Right atrium auricular region (tissue), 2 donors: ENCODE results near the gene CFAP299. TPM values are rescaled to one million over a fixed set of nuclear protein-coding genes. Genes with fewer than 3 reads are reported as not detected.

ENCODE experiments used
- DNase-seq: peaks from one replicate; pipeline ENCODE4 v3.0.0-alpha.2; 2019; ENCODE audit warnings: low spot score
- H3K27ac ChIP-seq, 2 donors: fragments of 200-600 bp; sonication (generic); 1 replicate in 1 of 2; 2 replicates in 1 of 2; pipeline ENCODE4 v1.5.1; 2016 to 2019
- H3K27me3 ChIP-seq, 2 donors: fragments of 200-600 bp; sonication (generic); one replicate each; pipeline versions ENCODE4 v1.5.1 to v1.6.0; 2017 to 2019
- H3K36me3 ChIP-seq: fragments of 200-600 bp; sonication (generic); one replicate; pipeline ENCODE4 v1.5.1; 2016
- H3K4me1 ChIP-seq, 2 donors: fragments of 200-600 bp; sonication (generic); one replicate each; pipeline versions ENCODE4 v1.5.1 to v1.6.0; 2017 to 2019
- H3K4me3 ChIP-seq, 2 donors: fragments of 200-600 bp; sonication (generic); 1 replicate in 1 of 2; 2 replicates in 1 of 2; pipeline ENCODE4 v1.5.1; 2017 to 2019; ENCODE audit warnings: mild to moderate bottlenecking in 1 of 2, moderate library complexity in 1 of 2
- H3K9me3 ChIP-seq, 2 donors: fragments of 200-600 bp; sonication (generic); one replicate each; pipeline ENCODE4 v1.5.1; 2019
- total RNA-seq, 2 donors: library from RNA; depleted of rRNA; stranded (reverse); fragments of >200 nt; gene quantifications; one replicate each; pipeline ENCODE4 v1.1.0, GENCODE V29; 2016
- TF ChIP-seq, protein P1 (sequence below), 2 donors: fragments of 200-600 bp; sonication (generic); IDR thresholded peaks; one replicate each; pipeline ENCODE4 v1.5.1; 2019; ENCODE audit warnings: antibody characterized with exemption in 2 of 2

The CFAP299 gene
- total RNA-seq, 2 donors from 2014 or later: not detected

GRCh38 chr4:80540349-80540748 lies 204.8 kb downstream of the CFAP299 start:
- no peaks in the 10 kb centered on the region for H3K27me3 ChIP-seq
- H3K4me1 ChIP-seq: no peaks in the 10 kb centered on the region
- no peaks in the 10 kb centered on the region for H3K9me3 ChIP-seq
- TF ChIP-seq, protein P1, sequence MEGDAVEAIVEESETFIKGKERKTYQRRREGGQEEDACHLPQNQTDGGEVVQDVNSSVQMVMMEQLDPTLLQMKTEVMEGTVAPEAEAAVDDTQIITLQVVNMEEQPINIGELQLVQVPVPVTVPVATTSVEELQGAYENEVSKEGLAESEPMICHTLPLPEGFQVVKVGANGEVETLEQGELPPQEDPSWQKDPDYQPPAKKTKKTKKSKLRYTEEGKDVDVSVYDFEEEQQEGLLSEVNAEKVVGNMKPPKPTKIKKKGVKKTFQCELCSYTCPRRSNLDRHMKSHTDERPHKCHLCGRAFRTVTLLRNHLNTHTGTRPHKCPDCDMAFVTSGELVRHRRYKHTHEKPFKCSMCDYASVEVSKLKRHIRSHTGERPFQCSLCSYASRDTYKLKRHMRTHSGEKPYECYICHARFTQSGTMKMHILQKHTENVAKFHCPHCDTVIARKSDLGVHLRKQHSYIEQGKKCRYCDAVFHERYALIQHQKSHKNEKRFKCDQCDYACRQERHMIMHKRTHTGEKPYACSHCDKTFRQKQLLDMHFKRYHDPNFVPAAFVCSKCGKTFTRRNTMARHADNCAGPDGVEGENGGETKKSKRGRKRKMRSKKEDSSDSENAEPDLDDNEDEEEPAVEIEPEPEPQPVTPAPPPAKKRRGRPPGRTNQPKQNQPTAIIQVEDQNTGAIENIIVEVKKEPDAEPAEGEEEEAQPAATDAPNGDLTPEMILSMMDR (IDR thresholded peaks at IDR 0.05): no peak
- DNase-seq: no peak
- no peak overlapping the region for H3K4me3 ChIP-seq
- H3K27ac ChIP-seq: no peak overlapping the region
- no peaks in the 10 kb centered on the region for H3K36me3 ChIP-seq

GRCh38 chr4:80540785-80541469 lies 205.4 kb downstream of the CFAP299 start:
- no peaks in the 10 kb centered on the region for H3K4me1 ChIP-seq
- no peaks in the 10 kb centered on the region for H3K36me3 ChIP-seq
- TF ChIP-seq, protein P1 (IDR thresholded peaks at IDR 0.05): no peak
- no peak for DNase-seq
- no peak overlapping the region for H3K27ac ChIP-seq
- no peaks in the 10 kb centered on the region for H3K27me3 ChIP-seq
- no peaks in the 10 kb centered on the region for H3K9me3 ChIP-seq
- H3K4me3 ChIP-seq: no peak overlapping the region

DNA sequence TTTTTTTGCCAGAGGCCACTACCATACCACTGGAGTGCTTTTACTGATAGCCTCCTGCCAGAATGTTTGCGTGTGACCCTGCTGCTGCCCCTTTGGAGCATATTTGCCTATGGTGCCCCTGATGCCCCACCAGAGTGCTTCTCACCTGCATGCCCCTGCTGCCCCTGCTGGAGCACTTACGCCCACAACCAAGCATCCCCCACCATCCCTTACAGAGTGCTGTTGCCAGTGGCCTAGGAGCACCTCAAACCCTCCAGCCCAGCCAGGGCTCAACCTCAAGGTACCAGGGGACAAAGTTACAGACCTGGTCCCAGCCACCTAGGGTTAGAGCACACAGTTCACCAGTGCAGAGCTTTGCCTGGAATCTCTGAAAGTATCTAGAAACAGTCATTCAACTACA lies 207.2 kb downstream of the CFAP299 start:
- H3K27me3 ChIP-seq: no peaks in the 10 kb centered on the region
- no peak overlapping the region for H3K27ac ChIP-seq
- no peaks in the 10 kb centered on the region for H3K9me3 ChIP-seq
- TF ChIP-seq, protein P1 (IDR thresholded peaks at IDR 0.05): no peak
- no peak overlapping the region for H3K4me3 ChIP-seq
- H3K4me1 ChIP-seq: no peaks in the 10 kb centered on the region
- no peaks in the 10 kb centered on the region for H3K36me3 ChIP-seq
- DNase-seq: no peak

DNA sequence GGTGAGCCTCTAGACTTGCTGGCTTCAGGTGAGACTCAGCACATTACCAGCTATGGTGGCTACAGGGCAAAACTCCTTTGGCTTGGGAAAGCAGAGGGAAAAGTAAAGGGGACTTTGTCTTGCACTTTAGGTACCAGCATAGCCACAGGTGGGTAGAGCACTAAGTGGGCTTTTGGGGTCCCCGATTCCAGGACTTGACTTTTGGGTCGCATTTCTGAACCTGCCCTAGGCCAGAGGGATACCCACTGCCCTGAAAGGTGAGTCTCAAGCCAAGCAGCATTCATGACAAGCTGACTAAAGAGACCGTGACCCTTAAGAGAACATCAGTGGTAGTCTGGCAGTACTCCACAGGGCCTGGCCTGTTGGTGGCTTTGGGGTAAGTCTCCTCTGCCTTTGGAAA lies 224.8 kb downstream of the CFAP299 start:
- no peak for DNase-seq
- no peaks in the 10 kb centered on the region for H3K36me3 ChIP-seq
- H3K27me3 ChIP-seq: no peaks in the 10 kb centered on the region
- no peak overlapping the region for H3K4me3 ChIP-seq
- TF ChIP-seq, protein P1 (IDR thresholded peaks at IDR 0.05): no peak
- no peaks in the 10 kb centered on the region for H3K9me3 ChIP-seq
- H3K27ac ChIP-seq: no peak overlapping the region
- no peaks in the 10 kb centered on the region for H3K4me1 ChIP-seq

DNA sequence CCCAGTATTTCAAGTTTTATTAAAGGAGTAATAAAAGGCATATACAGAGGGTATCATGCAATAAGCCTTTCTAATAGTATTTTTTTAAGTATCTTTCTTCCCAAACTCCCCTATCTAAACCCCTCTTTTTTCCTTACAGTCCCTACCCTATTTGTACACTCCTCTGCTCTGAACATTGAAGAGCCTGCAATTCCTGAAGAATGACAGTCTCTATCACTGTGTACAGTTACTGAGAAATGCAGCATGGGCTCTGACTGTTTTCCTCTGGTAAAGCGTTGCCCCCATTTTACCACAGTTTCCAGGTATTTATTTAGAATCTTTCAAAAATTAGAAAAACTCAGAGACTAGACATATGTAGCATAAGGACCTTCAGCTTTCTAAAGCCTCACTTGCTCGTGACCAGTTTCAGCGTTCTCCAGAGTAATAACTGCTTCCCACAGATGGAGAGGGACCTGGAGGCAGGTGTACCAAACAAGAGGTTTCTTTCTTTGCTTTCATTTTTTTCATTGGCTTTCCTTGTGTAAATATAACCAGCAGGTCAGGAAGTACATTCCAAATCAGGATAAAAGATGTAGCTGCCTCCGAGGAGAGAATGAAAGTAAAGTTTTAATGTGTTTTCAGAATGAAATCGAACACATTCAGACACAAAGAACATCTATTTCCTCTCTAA lies 230.8 kb downstream of the CFAP299 start:
- Histone ChIP-seq H3K4me1 (no peaks in the 10 kb centered on the region), H3K36me3 (no peaks in the 10 kb centered on the region), H3K27me3 (no peaks in the 10 kb centered on the region), H3K4me3 (no peak overlapping the region), H3K9me3 (no peaks in the 10 kb centered on the region), H3K27ac (no peak overlapping the region)
- no peak for DNase-seq
- TF ChIP-seq, protein P1 (IDR thresholded peaks at IDR 0.05): no peak
